ENCODE measurements around the gene COL5A1. TPM values are rescaled to one million over a fixed set of nuclear protein-coding genes. Genes with fewer than 3 reads are reported as not detected.

COL5A1 gene
- polyA plus RNA-seq, 1 donor (not counting 4 experiments of a cell fraction or from before 2014, with no cell fraction given): 3.1 TPM

- Histone ChIP-seq H3K9me1 (ENCODE audit: control insufficient read depth, extremely low read depth, insufficient read depth, low read length) (no peaks in the 10 kb centered on the region), H3K36me3 (ENCODE audit: control insufficient read depth in 2 of 2, extremely low read depth in 1 of 2, insufficient read depth in 2 of 2, low read length in 2 of 2) (no peaks in the 10 kb centered on the region), H3K9ac (ENCODE audit: control insufficient read depth, extremely low read depth, insufficient read depth, low read length) (no peak overlapping the region), H3K27me3 (ENCODE audit: control insufficient read depth, extremely low read depth, insufficient read depth, low read length) (no peaks in the 10 kb centered on the region), H3K4me3 (ENCODE audit: control insufficient read depth in 2 of 3, extremely low read depth in 1 of 3, insufficient read depth in 2 of 3, low read depth in 1 of 3, low read length in 3 of 3) (no peak overlapping the region), H3K4me2 (ENCODE audit: control insufficient read depth, extremely low read depth, insufficient read depth, low read depth, low read length) (no peak overlapping the region), H4K20me1 (ENCODE audit: control insufficient read depth, extremely low read depth, insufficient read depth, low read length) (no peaks in the 10 kb centered on the region), H3K4me1 (ENCODE audit: control insufficient read depth, extremely low read depth, insufficient read depth, low read length) (no peaks in the 10 kb centered on the region), H3K27ac (ENCODE audit: control insufficient read depth, insufficient read depth, low read length) (no peak overlapping the region), H3K9me3 (ENCODE audit: control insufficient read depth, low read depth, low read length) (no peaks in the 10 kb centered on the region), H3K79me2 (ENCODE audit: control insufficient read depth, insufficient read depth, low read length) (no peaks in the 10 kb centered on the region), H2AFZ (ENCODE audit: control insufficient read depth, low read length) (no peak overlapping the region)
- dilution Hi-C loops (cut with MboI; ENCODE audit: extremely low pct_ligation_motif_present, low sequenced_read_pairs): no loop called here
- FAIRE-seq (no peak), DNase-seq (ENCODE audit: low read depth, low spot score) (no peak)
- TF ChIP-seq EZH2 (IDR thresholded peaks at IDR 0.05; ENCODE audit: low read length) (no peak), CTCF (optimal IDR thresholded peaks at IDR 0.05 in 1 of 3, IDR thresholded peaks at IDR 0.05 in 1 of 3, conservative IDR thresholded peaks at IDR 0.05 in 1 of 3; ENCODE audit: extremely low read depth in 1 of 3, insufficient read depth in 2 of 3, low read length in 3 of 3) (no peak)
Measured at GRCh38 chr9:134885679-134886412, 244.2 kb downstream of the COL5A1 start.

- H3K27me3 ChIP-seq (ENCODE audit: control insufficient read depth, extremely low read depth, insufficient read depth, low read length): no peaks in the 10 kb centered on the region
Measured at GRCh38 chr9:134886413-134886913, 244.9 kb downstream of the COL5A1 start.

More at GRCh38 chr9:134886413-134886913, 244.9 kb downstream of the COL5A1 start:
- no peak for FAIRE-seq
- Histone ChIP-seq H3K9me1 (ENCODE audit: control insufficient read depth, extremely low read depth, insufficient read depth, low read length) (no peaks in the 10 kb centered on the region), H3K9ac (ENCODE audit: control insufficient read depth, extremely low read depth, insufficient read depth, low read length) (no peak overlapping the region), H3K79me2 (ENCODE audit: control insufficient read depth, insufficient read depth, low read length) (no peaks in the 10 kb centered on the region), H3K4me3 (ENCODE audit: control insufficient read depth in 2 of 3, extremely low read depth in 1 of 3, insufficient read depth in 2 of 3, low read depth in 1 of 3, low read length in 3 of 3) (no peak overlapping the region), H3K9me3 (ENCODE audit: control insufficient read depth, low read depth, low read length) (no peaks in the 10 kb centered on the region), H3K27ac (ENCODE audit: control insufficient read depth, insufficient read depth, low read length) (no peak overlapping the region), H2AFZ (ENCODE audit: control insufficient read depth, low read length) (no peak overlapping the region), H4K20me1 (ENCODE audit: control insufficient read depth, extremely low read depth, insufficient read depth, low read length) (no peaks in the 10 kb centered on the region), H3K4me1 (ENCODE audit: control insufficient read depth, extremely low read depth, insufficient read depth, low read length) (no peaks in the 10 kb centered on the region), H3K4me2 (ENCODE audit: control insufficient read depth, extremely low read depth, insufficient read depth, low read depth, low read length) (no peak overlapping the region), H3K36me3 (ENCODE audit: control insufficient read depth in 2 of 2, extremely low read depth in 1 of 2, insufficient read depth in 2 of 2, low read length in 2 of 2) (no peaks in the 10 kb centered on the region)
- dilution Hi-C loops (cut with MboI; ENCODE audit: extremely low pct_ligation_motif_present, low sequenced_read_pairs): no loop called here
- TF ChIP-seq EZH2 (IDR thresholded peaks at IDR 0.05; ENCODE audit: low read length) (no peak), CTCF (optimal IDR thresholded peaks at IDR 0.05 in 1 of 3, IDR thresholded peaks at IDR 0.05 in 1 of 3, conservative IDR thresholded peaks at IDR 0.05 in 1 of 3; ENCODE audit: extremely low read depth in 1 of 3, insufficient read depth in 2 of 3, low read length in 3 of 3) (no peak)
- no peak for DNase-seq (ENCODE audit: low read depth, low spot score)
